GM23338 (cell line): Measurements from ENCODE around the gene GSTT4.

Source experiments
- EZH2 ChIP-seq: fragments of 200-600 bp; sonication (generic); IDR thresholded peaks from one replicate; pipeline ENCODE4 v1.8.0; 2017; ENCODE audit warnings: antibody characterized with exemption, mild to moderate bottlenecking, low read depth; ENCODE audit not compliant: unreplicated experiment
- TF ChIP-seq, protein P1 (sequence below), 2 experiments: fragments of 200-600 bp in 1 of 2; sonication (generic) in 1 of 2; conservative IDR thresholded peaks; 2 replicates each; pipeline versions ENCODE4 v1.5.1 to v1.6.1; 2016 to 2017; ENCODE audit warnings: antibody characterized with exemption in 2 of 2, low read depth in 2 of 2, mild to moderate bottlenecking in 2 of 2, moderate library complexity in 1 of 2

- TF ChIP-seq, protein P1, sequence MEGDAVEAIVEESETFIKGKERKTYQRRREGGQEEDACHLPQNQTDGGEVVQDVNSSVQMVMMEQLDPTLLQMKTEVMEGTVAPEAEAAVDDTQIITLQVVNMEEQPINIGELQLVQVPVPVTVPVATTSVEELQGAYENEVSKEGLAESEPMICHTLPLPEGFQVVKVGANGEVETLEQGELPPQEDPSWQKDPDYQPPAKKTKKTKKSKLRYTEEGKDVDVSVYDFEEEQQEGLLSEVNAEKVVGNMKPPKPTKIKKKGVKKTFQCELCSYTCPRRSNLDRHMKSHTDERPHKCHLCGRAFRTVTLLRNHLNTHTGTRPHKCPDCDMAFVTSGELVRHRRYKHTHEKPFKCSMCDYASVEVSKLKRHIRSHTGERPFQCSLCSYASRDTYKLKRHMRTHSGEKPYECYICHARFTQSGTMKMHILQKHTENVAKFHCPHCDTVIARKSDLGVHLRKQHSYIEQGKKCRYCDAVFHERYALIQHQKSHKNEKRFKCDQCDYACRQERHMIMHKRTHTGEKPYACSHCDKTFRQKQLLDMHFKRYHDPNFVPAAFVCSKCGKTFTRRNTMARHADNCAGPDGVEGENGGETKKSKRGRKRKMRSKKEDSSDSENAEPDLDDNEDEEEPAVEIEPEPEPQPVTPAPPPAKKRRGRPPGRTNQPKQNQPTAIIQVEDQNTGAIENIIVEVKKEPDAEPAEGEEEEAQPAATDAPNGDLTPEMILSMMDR (conservative IDR thresholded peaks at IDR 0.05; ENCODE audit: low read depth in 2 of 2) = no peak
- no peak for TF ChIP-seq EZH2
Measured at GRCh38 chr22:24051028-24051427, 45.8 kb upstream of the GSTT4 start.
